ENCODE measurements around the gene ROBO4. TPM values are rescaled to one million over a fixed set of nuclear protein-coding genes. Genes with fewer than 3 reads are reported as not detected.

ROBO4 gene
- total RNA-seq, 4 donors from 2014 or later: 3.7 to 20.6 (median 5.4) TPM

DNA sequence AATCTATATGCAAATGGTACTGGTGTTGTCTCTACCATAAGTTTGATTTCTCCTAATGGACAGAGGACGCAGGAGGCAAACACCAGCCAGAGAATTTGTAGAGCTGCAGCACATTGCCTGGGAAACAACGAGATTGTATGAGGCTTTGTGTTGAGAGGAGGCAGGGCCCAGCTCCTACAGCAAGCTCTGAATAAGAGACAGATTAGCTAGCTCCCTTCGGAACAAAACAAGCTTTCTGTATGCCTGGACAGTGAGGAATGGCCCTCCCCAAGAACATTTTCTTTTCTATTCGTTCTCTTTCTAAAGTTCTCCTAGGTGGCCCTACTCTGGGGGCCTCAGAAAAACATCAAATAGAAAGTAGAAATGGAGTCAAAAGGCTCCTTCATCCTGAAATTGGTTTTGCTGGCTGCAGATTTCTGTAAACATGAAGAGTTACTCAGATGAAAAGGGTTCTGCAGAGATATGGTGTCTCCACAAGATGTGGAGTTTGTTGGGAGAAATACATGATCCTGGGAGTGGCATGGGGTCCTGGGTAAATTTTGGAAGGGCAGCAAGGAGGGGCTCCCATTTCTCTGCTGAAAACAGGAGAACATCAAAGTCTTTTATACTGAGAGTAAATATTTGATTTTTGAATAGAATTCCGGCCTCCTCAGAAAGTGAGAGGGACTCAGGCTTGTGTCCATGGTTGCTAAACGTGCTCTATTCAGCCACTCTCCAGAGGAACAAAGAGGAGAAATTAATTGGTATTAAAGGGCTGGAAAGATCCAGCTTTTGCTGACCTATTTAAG, 45.0 kb upstream of the ROBO4 start:
- H3K4me1 ChIP-seq: no peaks in the 10 kb centered on the region
- no peak overlapping the region for H3K27ac ChIP-seq
- TF ChIP-seq POLR2A (IDR thresholded peaks at IDR 0.05): no peak
- TF ChIP-seq, protein P1, sequence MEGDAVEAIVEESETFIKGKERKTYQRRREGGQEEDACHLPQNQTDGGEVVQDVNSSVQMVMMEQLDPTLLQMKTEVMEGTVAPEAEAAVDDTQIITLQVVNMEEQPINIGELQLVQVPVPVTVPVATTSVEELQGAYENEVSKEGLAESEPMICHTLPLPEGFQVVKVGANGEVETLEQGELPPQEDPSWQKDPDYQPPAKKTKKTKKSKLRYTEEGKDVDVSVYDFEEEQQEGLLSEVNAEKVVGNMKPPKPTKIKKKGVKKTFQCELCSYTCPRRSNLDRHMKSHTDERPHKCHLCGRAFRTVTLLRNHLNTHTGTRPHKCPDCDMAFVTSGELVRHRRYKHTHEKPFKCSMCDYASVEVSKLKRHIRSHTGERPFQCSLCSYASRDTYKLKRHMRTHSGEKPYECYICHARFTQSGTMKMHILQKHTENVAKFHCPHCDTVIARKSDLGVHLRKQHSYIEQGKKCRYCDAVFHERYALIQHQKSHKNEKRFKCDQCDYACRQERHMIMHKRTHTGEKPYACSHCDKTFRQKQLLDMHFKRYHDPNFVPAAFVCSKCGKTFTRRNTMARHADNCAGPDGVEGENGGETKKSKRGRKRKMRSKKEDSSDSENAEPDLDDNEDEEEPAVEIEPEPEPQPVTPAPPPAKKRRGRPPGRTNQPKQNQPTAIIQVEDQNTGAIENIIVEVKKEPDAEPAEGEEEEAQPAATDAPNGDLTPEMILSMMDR (IDR thresholded peaks at IDR 0.05): no peak
- no peak overlapping the region for H3K4me3 ChIP-seq
- no peaks in the 10 kb centered on the region for H3K36me3 ChIP-seq
- no peaks in the 10 kb centered on the region for H3K9me3 ChIP-seq
- DNase-seq: no peak
- no peaks in the 10 kb centered on the region for H3K27me3 ChIP-seq

DNA sequence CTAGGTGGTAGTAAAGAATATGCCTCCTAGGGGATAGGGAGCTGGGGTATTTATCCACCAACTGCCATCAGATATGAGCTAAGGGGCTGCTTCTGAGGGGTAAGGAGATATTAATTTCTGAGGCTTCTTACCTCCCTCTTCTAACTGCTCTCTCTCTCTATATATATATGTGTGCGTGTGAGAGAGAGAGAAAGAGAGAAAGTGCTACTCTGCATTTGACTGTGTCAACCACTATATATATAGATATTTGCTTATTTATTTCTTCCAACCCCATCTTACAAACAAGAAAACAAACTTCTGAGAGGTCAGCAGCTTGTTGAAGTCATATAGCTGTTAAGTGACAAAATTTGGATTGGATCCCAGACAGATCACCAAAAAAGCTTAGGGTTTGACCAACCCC, 44.0 kb upstream of the ROBO4 start:
- TF ChIP-seq, protein P1 (IDR thresholded peaks at IDR 0.05): no peak
- TF ChIP-seq POLR2A (IDR thresholded peaks at IDR 0.05): no peak
- no peaks in the 10 kb centered on the region for H3K27me3 ChIP-seq
- no peak overlapping the region for H3K27ac ChIP-seq
- H3K36me3 ChIP-seq: no peaks in the 10 kb centered on the region
- no peaks in the 10 kb centered on the region for H3K9me3 ChIP-seq
- DNase-seq: no peak
- no peaks in the 10 kb centered on the region for H3K4me1 ChIP-seq
- no peak overlapping the region for H3K4me3 ChIP-seq

DNA sequence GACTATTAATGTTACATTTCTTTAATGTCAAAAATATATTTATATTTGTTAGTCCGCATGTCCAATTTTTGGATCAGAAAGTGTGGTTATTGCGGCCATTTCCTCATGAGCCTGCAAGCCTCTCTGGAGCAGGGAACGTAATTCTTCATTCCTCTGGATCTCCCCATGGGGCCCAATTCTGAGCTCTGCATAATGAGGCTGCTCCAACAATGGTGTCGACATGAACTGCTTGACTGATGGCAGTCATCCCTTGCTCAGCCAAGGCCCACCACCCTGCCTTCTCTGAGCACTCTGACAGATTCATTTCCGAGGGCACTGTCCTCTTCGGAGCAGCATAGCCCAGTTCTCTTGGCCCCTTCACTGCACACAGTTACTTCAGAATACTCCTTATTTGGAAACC, 41.3 kb upstream of the ROBO4 start:
- no peaks in the 10 kb centered on the region for H3K36me3 ChIP-seq
- no peak overlapping the region for H3K4me3 ChIP-seq
- no peaks in the 10 kb centered on the region for H3K4me1 ChIP-seq
- no peak overlapping the region for H3K27ac ChIP-seq
- H3K9me3 ChIP-seq: no peaks in the 10 kb centered on the region
- no peak for DNase-seq
- TF ChIP-seq POLR2A (IDR thresholded peaks at IDR 0.05): no peak
- TF ChIP-seq, protein P1 (IDR thresholded peaks at IDR 0.05): no peak
- H3K27me3 ChIP-seq: no peaks in the 10 kb centered on the region

DNA sequence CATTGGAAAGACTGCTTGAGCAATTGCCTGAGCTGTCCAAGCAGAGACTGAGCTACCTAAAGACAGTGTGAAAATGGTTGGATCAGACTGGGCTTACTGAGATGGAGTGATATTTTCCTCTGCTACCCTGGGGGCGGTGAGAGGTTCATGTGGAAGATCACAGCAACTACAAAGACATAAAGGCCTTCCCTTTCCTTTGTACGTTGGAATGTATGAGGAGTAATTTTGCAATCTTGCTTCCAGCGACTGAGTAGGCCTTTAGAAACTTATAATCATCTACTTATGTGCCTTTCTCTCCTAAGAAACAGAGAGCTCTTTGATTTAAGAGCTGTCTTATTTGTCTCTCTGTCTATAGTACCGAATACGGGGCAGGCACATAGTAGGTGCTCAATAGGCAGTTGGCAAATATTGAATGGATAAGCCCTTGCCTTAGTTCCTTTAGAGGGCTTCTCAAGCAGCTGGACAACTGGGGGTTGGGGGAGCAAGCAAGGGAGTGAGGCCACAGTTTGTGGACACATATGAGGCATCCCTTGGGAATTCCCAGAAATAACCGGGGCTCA, 40.6 kb upstream of the ROBO4 start:
- Histone ChIP-seq H3K4me3 (no peak overlapping the region), H3K4me1 (no peaks in the 10 kb centered on the region), H3K27ac (no peak overlapping the region), H3K27me3 (no peaks in the 10 kb centered on the region), H3K36me3 (no peaks in the 10 kb centered on the region), H3K9me3 (no peaks in the 10 kb centered on the region)
- TF ChIP-seq, protein P1 (IDR thresholded peaks at IDR 0.05): no peak
- no peak for TF ChIP-seq POLR2A (IDR thresholded peaks at IDR 0.05)
- DNase-seq: no peak

DNA sequence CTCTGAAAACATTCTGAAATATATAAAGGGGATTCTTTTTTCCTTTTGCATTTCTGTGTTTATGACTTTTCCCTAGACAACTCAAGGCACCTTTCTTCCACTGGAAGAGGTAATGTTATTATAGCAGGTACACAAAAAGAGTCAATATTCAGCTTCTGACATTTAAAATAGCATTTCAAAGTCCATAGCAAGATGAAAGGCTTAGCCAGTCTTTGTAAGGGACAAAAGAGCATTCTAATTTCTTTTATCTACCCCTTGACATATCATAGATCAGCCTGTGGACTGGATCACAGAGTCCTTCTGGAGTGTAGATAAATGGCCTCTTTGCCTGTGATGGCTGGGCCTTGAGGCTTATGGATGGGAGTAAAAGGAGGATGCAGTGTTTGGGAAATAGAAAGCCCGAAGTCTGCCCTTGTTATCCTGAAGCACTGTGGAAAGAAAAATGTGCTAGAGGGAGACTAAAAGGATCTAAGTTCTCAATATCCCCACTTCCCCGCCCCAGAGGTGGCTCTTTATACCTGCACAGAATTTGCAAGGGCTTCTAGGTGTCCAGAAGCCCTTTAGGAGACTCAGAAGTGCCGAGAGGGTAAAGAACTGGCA, 39.8 kb upstream of the ROBO4 start:
- TF ChIP-seq, protein P1 (IDR thresholded peaks at IDR 0.05): no peak
- no peak for TF ChIP-seq POLR2A (IDR thresholded peaks at IDR 0.05)
- DNase-seq: no peak

More for the DNA sequence above, 39.8 kb upstream of the ROBO4 start:
- no peaks in the 10 kb centered on the region for H3K36me3 ChIP-seq
- no peaks in the 10 kb centered on the region for H3K9me3 ChIP-seq
- no peak overlapping the region for H3K4me3 ChIP-seq
- no peaks in the 10 kb centered on the region for H3K27me3 ChIP-seq
- H3K4me1 ChIP-seq: no peaks in the 10 kb centered on the region
- H3K27ac ChIP-seq: no peak overlapping the region

Measured in Peyer's patch (tissue), 4 donors.